Astrocyte of the spinal cord (primary cell): Measurements from ENCODE around the gene MED25.

Experiments used
- DNase-seq: peaks from one replicate; pipeline ENCODE4 v3.0.0; 2011; ENCODE audit warnings: low read depth, low spot score
- H3K4me3 ChIP-seq: 2 replicates; pipeline ENCODE4 v1.5.1; 2011; ENCODE audit warnings: low read depth, mild to moderate bottlenecking, low read length, moderate library complexity
- CTCF ChIP-seq: IDR thresholded peaks from 2 replicates; pipeline ENCODE4 v1.5.1; 2012; ENCODE audit warnings: low read depth, mild to moderate bottlenecking, low read length, inconsistent platforms
- in situ Hi-C: cut with HindIII; loops from 2 replicates; pipeline ENCODE4 v1.10.0; 2017; ENCODE audit warnings: low sequenced_read_pairs

MED25 gene

GRCh38 chr19:49874503-49875157, 56.5 kb downstream of the MED25 start:
- DNase-seq: no peak
- TF ChIP-seq CTCF: no peak
- no peak overlapping the region for H3K4me3 ChIP-seq
- in situ Hi-C loops: no loop called here

- H3K4me3 ChIP-seq: peak overlapping the region; percentile 100
- DNase-seq: no peak
- TF ChIP-seq CTCF: no peak
- in situ Hi-C loops: no loop called here
These were observed 57.1 kb downstream of the MED25 start for GRCh38 chr19:49875177-49875576.

GRCh38 chr19:49875857-49876421, 57.9 kb downstream of the MED25 start:
- H3K4me3 ChIP-seq: peak overlapping the region; percentile 100
- DNase-seq: peak; percentile 56
- in situ Hi-C loops: no loop called here
- no peak for TF ChIP-seq CTCF

- peak overlapping the region; percentile 100 for H3K4me3 ChIP-seq
- in situ Hi-C loops: no loop called here
- TF ChIP-seq CTCF: no peak
- peak; percentile 99 for DNase-seq
These were observed 58.4 kb downstream of the MED25 start for GRCh38 chr19:49876422-49877019.

GRCh38 chr19:49877020-49877878, 59.2 kb downstream of the MED25 start, which contains the start of the genes AKT1S1 and TBC1D17:
Gene AKT1S1 (minus strand): TSS chr19:49877355. CDS start chr19:49873295, 4,060 bp downstream.
Gene TBC1D17 (plus strand): TSS chr19:49877702. CDS start chr19:49877724, 22 bp downstream.
- in situ Hi-C loops: no loop called here
- TF ChIP-seq CTCF: no peak
- DNase-seq: peak; percentile 100
- peak within 1 kb of the TSS; percentile 100 for H3K4me3 ChIP-seq

GRCh38 chr19:49877879-49878743, 60.0 kb downstream of the MED25 start:
- no peak for TF ChIP-seq CTCF
- peak; percentile 98 for DNase-seq
- peak overlapping the region; percentile 100 for H3K4me3 ChIP-seq
- in situ Hi-C loops: no loop called here
